HG02642 (cell line): ENCODE results near the gene LIG1.

Experiments
- ATAC-seq: cut with Tn5 transposase; IDR thresholded peaks from one replicate; pipeline ENCODE4 v1.9.1; 2021; ENCODE audit warnings: mild to moderate bottlenecking; ENCODE audit not compliant: unreplicated experiment, poor library complexity

The LIG1 gene

DNA sequence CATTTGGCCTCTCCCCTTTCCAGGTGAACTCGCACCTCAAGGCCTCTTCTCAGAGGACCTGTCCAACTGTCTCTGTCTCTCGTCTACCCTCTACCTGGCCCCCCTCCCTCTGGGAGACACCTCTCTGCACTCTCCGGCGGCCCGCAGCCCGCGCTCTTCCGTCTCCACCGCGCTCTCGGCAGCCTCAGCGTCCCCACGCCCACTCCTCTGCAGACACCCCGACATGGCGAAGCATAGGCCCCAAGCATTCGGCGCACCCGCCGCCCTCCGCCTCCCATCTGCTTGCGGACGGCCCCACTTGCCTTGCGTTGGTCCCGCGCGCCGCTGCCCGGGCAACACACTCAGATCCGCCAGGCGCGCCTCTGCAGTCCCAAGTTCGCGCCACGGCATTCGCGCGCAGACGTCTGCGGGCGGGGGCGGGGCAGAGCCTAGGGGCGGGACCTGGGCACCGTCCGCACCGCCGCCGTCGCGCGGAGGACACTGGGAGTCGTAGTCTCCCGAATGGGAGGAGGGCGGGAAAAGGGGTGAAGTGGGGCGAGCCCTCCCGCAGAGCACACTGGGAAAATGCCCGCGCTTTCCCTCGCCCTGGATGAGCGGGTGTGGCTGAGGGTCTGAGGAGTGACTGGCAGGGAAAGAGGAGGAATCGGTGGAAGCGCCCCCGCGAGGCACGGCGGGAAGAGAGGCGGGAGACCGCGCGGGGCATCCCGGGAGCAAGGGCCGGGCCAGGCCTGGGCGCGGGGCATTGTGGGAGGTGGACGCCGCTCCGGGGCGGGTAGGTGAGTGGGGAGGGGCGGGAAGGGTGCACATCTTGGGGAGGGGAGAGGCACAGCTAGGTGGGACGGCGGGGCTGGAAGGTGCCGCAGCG, at the start of gene LIG1, which contains the start of gene ZSWIM9:
TSS of gene LIG1 (minus strand) at position 406 of the 865 bp plus-strand sequence. CDS start 4,778 bp downstream, outside the sequence.
TSS of gene ZSWIM9 (plus strand) at position 742 of the 865 bp plus-strand sequence. CDS start 1,123 bp downstream, outside the sequence.
- peak; percentile 85 for ATAC-seq

DNA sequence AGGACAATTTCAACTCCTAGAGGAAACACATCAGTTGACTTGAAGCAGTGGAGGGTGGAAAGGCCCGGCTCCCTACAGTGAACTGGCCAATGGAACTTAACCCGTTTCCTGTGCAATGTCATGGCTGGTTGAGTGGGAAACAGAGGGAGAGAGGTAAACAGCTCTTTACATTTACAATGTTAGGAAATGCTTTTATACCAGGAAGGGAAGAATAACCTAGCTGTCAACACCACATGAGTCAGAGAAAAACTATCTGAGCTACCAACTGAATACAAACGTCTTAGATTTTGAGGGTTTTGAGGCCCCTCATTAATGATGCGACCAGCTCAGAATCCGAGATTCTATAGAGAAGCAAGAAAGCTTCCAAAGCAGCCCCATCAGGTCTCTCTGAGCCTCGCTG, 48.9 kb upstream of the LIG1 start:
- no peak for ATAC-seq

GRCh38 chr19:48216933-48217332, 46.8 kb upstream of the LIG1 start:
- ATAC-seq: no peak

- no peak for ATAC-seq
These were observed 43.8 kb upstream of the LIG1 start for GRCh38 chr19:48213959-48214358.

DNA sequence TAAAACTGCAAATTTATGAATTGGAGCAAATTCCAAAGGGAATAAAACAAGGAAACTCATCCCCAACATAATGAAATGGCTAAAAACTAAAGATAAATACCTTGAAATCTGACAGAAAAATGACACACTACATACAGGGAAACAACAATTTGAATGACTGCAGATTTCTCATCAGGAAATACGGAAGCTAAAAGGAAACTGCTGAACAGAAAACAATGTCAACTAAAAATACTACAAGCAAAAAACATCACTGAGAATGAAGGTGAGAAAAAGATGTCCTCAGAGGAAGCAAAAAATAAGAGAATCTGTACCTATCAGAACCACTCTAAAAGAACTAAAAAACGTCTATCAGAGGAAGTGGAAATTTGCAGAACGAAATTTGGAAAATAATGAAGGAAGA, 39.9 kb upstream of the LIG1 start:
- ATAC-seq: no peak

- ATAC-seq: no peak
These were observed 36.4 kb upstream of the LIG1 start for GRCh38 chr19:48206397-48207093.

GRCh38 chr19:48203794-48204628, 33.9 kb upstream of the LIG1 start:
- peak; percentile 95 for ATAC-seq

DNA sequence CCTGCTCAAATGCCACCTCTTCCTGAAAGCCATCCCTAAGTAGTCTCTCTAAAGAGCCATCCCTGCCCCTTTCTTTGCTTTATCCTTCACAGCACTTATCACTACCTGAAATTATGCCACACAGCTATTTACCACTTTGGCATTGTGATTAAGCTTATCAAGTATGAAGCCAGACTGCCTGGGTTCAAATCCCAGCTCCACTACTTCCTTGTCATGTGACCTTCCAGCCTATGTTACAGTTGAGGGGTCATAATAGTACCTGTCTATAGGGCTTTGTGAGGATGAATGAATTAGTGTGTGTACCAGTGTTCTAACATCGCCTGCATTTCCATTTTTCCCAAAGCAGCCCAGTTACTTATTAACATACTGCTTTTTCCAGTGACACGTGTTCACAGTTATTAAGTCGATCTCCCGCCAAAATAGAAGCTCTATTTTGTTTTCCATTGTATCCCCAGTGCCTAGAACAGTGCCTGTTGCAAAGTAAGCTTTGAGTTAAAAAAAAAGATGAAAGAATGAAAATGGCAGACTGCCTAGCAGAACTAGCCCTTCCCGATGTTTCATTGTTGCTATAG, 33.2 kb upstream of the LIG1 start:
- ATAC-seq: no peak

DNA sequence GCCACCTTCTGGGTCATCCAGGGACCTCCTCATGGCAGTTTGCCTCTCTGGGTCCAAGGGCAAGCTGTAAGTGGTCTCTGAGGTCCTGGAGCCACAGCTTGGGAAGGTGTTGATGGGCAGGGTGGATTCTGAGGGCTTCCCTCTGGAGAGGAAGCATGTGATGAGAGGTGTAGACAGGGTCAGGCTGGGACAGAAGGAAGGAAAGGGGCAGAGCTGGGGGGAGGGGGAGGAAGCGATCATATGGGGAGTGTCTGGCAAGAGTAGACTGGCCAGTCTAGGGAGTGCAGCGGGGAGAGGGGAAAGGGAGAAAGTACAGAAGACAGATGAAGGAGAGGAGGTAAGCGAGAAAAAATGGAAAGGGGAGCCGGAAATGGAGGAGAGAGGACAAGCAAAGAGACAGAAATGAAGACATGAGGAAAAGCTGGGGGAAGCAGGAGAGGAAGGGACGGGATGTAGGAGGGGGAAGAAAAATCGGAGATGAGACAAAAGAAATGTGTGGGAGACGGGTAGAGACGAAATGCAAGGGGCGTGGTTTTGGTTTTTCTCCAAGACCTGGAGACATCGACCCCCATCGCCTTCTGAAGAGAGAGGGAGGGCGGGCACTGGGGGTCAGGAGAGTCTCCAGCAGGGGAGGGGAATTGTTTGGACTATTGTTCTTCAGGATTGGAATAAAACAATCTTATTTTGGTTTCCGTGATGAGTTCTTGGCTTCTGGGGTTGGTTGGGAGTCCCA, 27.0 kb upstream of the LIG1 start:
- no peak for ATAC-seq

DNA sequence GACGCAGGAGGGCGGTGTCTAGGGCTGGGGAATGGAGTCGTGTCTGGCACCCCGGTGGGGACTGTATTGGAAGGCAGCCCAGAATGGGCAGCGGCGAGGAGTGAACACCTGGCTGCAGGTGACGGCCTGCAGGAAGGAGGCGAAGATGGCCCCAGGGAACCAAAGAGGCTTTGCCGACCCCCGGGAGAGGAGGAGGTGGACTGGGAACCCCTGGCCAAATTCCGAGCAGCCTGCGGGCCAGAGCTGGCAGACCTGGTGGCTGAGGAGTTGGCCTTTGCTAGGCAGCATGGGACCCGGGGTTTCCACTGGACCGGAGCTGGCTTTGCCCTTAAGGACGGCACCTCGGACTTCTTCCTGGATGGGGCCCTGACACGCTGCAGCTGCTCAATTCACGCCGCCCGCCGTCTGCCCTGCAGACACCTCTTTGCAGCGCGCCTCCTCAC, 26.2 kb upstream of the LIG1 start:
- no peak for ATAC-seq

DNA sequence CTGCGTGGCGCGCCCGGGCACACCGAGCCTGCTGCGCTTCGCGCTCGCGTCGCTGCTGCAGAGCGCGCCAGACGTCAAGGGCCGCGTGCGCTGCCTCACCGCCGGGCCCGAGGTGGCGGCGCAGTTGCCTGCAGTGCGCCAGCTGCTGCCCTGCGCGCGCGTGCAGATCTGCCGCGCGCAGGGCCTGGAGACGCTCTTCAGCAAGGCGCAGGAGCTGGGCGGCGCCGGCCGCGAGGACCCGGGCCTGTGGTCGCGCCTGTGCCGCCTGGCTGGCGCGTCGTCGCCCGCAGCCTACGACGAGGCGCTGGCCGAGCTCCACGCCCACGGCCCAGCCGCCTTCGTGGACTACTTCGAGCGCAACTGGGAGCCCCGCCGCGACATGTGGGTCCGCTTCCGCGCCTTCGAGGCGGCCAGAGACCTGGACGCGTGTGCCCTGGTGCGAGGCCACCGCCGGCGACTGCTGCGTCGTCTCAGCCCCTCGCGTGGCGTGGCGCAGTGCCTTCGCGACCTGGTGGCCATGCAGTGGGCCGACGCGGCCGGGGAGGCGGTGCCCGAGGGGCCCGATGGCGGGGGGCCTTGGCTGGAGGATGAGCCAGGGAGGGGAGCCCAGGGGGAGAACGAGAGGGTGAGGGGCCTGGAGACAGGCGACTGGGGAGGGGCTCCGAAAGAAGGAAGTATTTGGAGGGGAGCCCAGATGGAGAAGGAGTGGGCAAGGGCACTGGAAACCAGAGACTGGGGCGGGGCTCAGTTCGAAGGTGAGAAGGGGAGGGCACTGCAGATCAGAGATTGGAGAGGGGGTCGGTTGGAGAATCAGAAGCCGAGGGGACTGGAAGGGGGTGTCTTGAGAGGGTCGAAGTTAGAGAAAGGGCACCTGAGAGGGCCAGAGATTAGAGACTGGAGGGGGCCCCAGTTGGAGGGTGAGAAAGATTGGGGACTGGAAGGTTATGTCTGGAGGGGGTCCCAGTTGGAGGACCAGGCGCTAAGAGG, 25.0 kb upstream of the LIG1 start:
- ATAC-seq: no peak

GRCh38 chr19:48194041-48194843, 24.1 kb upstream of the LIG1 start:
- no peak for ATAC-seq

DNA sequence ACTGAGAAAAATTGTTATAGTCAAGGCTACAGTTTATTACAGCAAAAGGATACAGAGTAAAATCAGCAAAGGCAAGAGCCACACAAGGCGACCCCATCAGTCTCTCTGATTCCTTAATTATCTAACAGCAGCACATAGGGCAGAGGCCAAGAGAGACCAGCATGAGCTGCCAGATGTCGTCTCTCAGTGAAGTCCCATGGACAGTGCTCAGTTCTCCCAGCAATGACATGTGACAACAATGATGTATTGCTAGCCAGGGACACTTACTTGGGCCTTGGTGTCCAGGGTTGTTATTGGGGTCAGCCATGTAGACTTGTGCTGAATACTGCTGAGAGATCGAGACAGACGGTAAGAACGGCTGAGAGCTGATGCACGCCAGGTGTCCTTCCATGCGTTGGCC, 22.6 kb upstream of the LIG1 start:
- no peak for ATAC-seq

GRCh38 chr19:48190885-48191284, 20.7 kb upstream of the LIG1 start:
- ATAC-seq: no peak

DNA sequence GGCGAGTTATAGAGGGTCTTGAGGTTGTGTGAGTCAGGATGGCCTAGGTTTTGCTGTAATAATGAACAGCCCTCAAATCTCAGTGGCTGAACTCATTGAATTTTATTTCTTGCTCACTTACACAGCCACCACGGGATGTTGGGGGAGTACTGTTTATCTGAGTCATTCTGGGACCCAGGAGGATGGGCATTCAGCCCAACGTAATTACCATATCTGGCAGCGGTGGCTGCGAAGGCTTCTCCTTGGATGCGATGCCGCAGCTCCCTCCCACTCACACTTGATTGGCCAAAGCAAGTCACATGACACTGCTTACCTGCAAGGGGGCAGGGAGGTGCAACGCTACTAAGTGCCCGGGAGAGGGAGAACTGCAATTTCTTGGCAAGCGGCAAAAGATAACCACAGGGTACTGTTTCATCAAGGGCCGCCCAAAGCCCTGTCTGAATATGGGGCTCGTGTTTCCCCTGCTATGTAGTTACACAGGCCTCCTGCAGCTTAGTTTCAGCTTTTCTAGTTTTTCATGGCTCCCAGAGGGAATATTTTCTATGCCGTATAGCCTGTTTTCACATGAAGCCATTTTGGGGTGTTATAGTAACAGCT, 20.2 kb upstream of the LIG1 start:
- ATAC-seq: no peak

DNA sequence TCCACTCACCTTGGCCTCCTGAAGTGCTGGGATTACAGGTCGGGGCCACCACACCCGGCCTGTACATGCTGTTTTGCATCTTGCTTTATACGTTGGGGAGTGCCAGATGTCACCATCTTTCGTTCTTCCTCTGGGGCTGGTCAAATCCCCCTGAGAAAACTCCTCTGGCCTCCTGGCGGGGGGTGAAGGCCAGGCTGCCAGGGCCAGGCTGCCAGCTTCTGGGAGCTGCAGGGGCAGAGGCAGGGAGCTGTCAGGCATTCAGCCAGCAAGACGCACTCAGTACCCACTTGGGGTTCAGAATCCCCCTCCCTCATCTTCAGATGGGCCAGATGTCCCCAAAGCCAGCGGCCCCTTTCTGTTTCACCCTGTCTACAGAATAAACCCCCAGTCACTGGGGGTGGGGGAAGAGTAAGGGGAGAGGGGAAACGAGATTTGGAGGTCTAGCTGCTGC, 16.4 kb upstream of the LIG1 start:
- ATAC-seq: peak; percentile 68

DNA sequence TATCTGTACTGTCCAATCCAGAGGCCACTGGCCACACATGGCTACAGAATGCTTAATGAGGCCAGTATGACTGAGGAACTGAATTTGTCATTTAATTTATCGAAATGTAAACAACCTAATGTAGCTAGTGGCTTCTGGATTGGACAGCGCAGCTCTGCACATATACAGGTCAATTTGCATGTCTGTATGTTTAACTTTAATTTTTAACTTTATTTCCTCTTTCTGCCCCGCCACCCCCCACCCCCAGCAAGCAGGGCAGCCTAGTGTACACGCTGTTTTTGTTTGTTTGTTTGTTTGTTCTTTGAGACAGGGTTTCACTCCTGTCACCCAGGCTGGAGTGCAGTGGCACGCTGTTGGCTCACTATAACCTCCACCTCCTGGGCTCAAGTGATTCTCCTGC, 15.9 kb upstream of the LIG1 start:
- peak; percentile 39 for ATAC-seq
